IMR-90 (cell line): ENCODE data around the gene EML5. TPM values are rescaled to one million over a fixed set of nuclear protein-coding genes. Genes with fewer than 3 reads are reported as not detected.
A peak's percentile ranks its signal among the peaks of the same experiment; 100 is the strongest.

Experiments
- ATAC-seq: fragments of 200-7000 bp; cut with Tn5 transposase; 2 replicates; pipeline ENCODE4 v1.9.1; 2020; ENCODE audit warnings: low read depth, mild to moderate bottlenecking, moderate library complexity
- BruUV-seq: library from RNA; stranded (reverse); fragments of 400-500 nt; replicated peaks from 2 replicates; lab custom pipeline; 2021; lab: Mats Ljungman, UMichigan
- CTCF ChIA-PET: fragments of 300-600 bp; formaldehyde crosslinking; extraction: SDS; loops from one replicate; lab custom pipeline; 2021; ENCODE audit warnings: antibody characterized with exemption; lab: Yijun Ruan, JAX
- POLR2A ChIA-PET: fragments of 300-600 bp; sonication (Branson Sonifier 250); formaldehyde crosslinking; loops from one replicate; lab custom pipeline; 2022; ENCODE audit warnings: antibody characterized with exemption; ENCODE audit not compliant: unreplicated experiment; lab: Charles Lee
- DNase-seq: peaks from one replicate; pipeline ENCODE4 v3.0.0; 2013
- H2AFZ ChIP-seq: replicated peaks from 2 replicates; pipeline ENCODE3; 2013; ENCODE audit warnings: low read length, mild to moderate bottlenecking; ENCODE audit not compliant: poor library complexity
- H2AK5ac ChIP-seq: 2 replicates; pipeline ENCODE4 v1.6.1; 2013; ENCODE audit warnings: low read depth, low read length, inconsistent platforms
- H2AK9ac ChIP-seq: replicated peaks from 2 replicates; pipeline ENCODE3; 2013; ENCODE audit warnings: mild to moderate bottlenecking, low read depth, low read length, moderate library complexity; ENCODE audit not compliant: poor library complexity
- H2BK120ac ChIP-seq: 2 replicates; pipeline ENCODE4 v1.6.1; 2013; ENCODE audit warnings: low read depth, low read length, inconsistent platforms
- H2BK15ac ChIP-seq: 3 replicates; pipeline ENCODE4 v1.6.1; 2013; ENCODE audit warnings: low read depth, low read length, inconsistent platforms
- H2BK20ac ChIP-seq: 2 replicates; pipeline ENCODE4 v1.6.1; 2013; ENCODE audit warnings: low read depth, mild to moderate bottlenecking, inconsistent platforms, low read length, moderate library complexity
- H2BK5ac ChIP-seq: 2 replicates; pipeline ENCODE4 v1.6.1; 2013; ENCODE audit warnings: mild to moderate bottlenecking, low read depth, low read length, inconsistent platforms; ENCODE audit not compliant: poor library complexity, severe bottlenecking
- H3K14ac ChIP-seq: replicated peaks from 2 replicates; pipeline ENCODE4 v1.6.1; 2013; ENCODE audit warnings: low read depth, low read length, inconsistent platforms
- H3K18ac ChIP-seq: 2 replicates; pipeline ENCODE4 v1.6.1; 2013; ENCODE audit warnings: low read depth, low read length, control low read depth
- H3K23ac ChIP-seq: 2 replicates; pipeline ENCODE4 v1.6.1; 2013; ENCODE audit warnings: low read depth, low read length, inconsistent platforms
- H3K27ac ChIP-seq: 2 replicates; pipeline ENCODE4 v1.5.1; 2013; ENCODE audit warnings: mild to moderate bottlenecking, control low read depth, low read length; ENCODE audit not compliant: insufficient read depth
- H3K27me3 ChIP-seq: 2 replicates; pipeline ENCODE4 v1.6.1; 2013; ENCODE audit warnings: low read length; ENCODE audit not compliant: control insufficient read depth, insufficient read depth
- H3K36me3 ChIP-seq: 2 replicates; pipeline ENCODE4 v1.6.1; 2013; ENCODE audit warnings: low read length, mixed read lengths; ENCODE audit not compliant: control insufficient read depth, insufficient read depth
- H3K4ac ChIP-seq: 2 replicates; pipeline ENCODE4 v1.6.1; 2013; ENCODE audit warnings: low read depth, low read length, inconsistent platforms
- H3K4me1 ChIP-seq: 2 replicates; pipeline ENCODE4 v1.6.1; 2013; ENCODE audit warnings: low read length, mixed read lengths; ENCODE audit not compliant: control insufficient read depth, insufficient read depth
- H3K4me2 ChIP-seq: 2 replicates; pipeline ENCODE4 v1.6.1; 2013; ENCODE audit warnings: low read depth, mild to moderate bottlenecking, control low read depth, low read length, moderate library complexity
- H3K4me3 ChIP-seq: 2 replicates; pipeline ENCODE4 v1.5.1; 2013; ENCODE audit warnings: low read depth, mild to moderate bottlenecking, control low read depth, low read length, moderate library complexity; ENCODE audit not compliant: insufficient read depth
- H3K56ac ChIP-seq: 2 replicates; pipeline ENCODE4 v1.6.1; 2013; ENCODE audit warnings: low read length, inconsistent platforms; ENCODE audit not compliant: insufficient read depth; ENCODE audit errors: extremely low read depth
- H3K79me1 ChIP-seq, 2 experiments: 2 replicates each; pipeline ENCODE4 v1.6.1; 2013; ENCODE audit warnings: low read length in 2 of 2, inconsistent platforms in 1 of 2, low read depth in 1 of 2
- H3K9ac ChIP-seq: 2 replicates; pipeline ENCODE4 v1.6.1; 2013; ENCODE audit warnings: low read depth, low read length, control low read depth
- H3K9me1 ChIP-seq: 2 replicates; pipeline ENCODE4 v1.6.1; 2013; ENCODE audit warnings: low read length, inconsistent platforms; ENCODE audit not compliant: insufficient read depth
- H3K9me3 ChIP-seq: 2 replicates; pipeline ENCODE4 v1.6.1; 2013; ENCODE audit warnings: low read length; ENCODE audit not compliant: control insufficient read depth, insufficient read depth
- H4K20me1 ChIP-seq: 2 replicates; pipeline ENCODE4 v1.6.1; 2013; ENCODE audit warnings: low read length, inconsistent platforms; ENCODE audit not compliant: insufficient read depth
- H4K5ac ChIP-seq: 2 replicates; pipeline ENCODE4 v1.6.1; 2013; ENCODE audit warnings: mild to moderate bottlenecking, low read depth, low read length, control low read depth
- H4K8ac ChIP-seq, 2 experiments: 2 replicates each; pipeline ENCODE4 v1.6.1; 2013; ENCODE audit warnings: low read depth in 2 of 2, low read length in 2 of 2, control low read depth in 1 of 2, inconsistent platforms in 1 of 2
- H4K91ac ChIP-seq: 2 replicates; pipeline ENCODE4 v1.6.1; 2013; ENCODE audit warnings: low read depth, low read length, inconsistent platforms; ENCODE audit not compliant: insufficient read depth
- BHLHE40 ChIP-seq: fragments of 150-350 bp; IDR thresholded peaks from 2 replicates; pipeline ENCODE4 v1.6.1; 2016; ENCODE audit warnings: mild to moderate bottlenecking, low read depth, low read length
- CHD1 ChIP-seq: IDR thresholded peaks from 2 replicates; pipeline ENCODE4 v1.6.1; 2012; ENCODE audit warnings: low read depth, low read length, improper control_type of control experiment
- FOS ChIP-seq: fragments of 150-350 bp; IDR thresholded peaks from 2 replicates; pipeline ENCODE4 v1.6.1; 2016; ENCODE audit warnings: low read depth, low read length
- MAFK ChIP-seq: IDR thresholded peaks from 2 replicates; pipeline ENCODE4 v1.6.1; 2012; ENCODE audit warnings: low read depth, low read length, improper control_type of control experiment
- MAZ ChIP-seq: IDR thresholded peaks from 2 replicates; pipeline ENCODE4 v1.6.1; 2012; ENCODE audit warnings: low read depth, mild to moderate bottlenecking, low read length, improper control_type of control experiment, moderate library complexity, borderline replicate concordance
- NFE2L2 ChIP-seq: fragments of 150-350 bp; IDR thresholded peaks from 2 replicates; pipeline ENCODE4 v1.6.1; 2016; ENCODE audit warnings: low read depth, mild to moderate bottlenecking, low read length
- POLR2A ChIP-seq: IDR thresholded peaks from 2 replicates; pipeline ENCODE4 v1.6.1; 2012; ENCODE audit warnings: mild to moderate bottlenecking, low read depth, low read length
- RAD21 ChIP-seq: IDR thresholded peaks from 2 replicates; pipeline ENCODE4 v1.6.1; 2012; ENCODE audit warnings: low read length, improper control_type of control experiment
- RCOR1 ChIP-seq: IDR thresholded peaks from 2 replicates; pipeline ENCODE4 v1.6.1; 2012; ENCODE audit warnings: mild to moderate bottlenecking, low read length, improper control_type of control experiment; ENCODE audit not compliant: insufficient replicate concordance
- RFX5 ChIP-seq: IDR thresholded peaks from 2 replicates; pipeline ENCODE4 v1.8.0; 2012; ENCODE audit warnings: low read depth, mild to moderate bottlenecking, low read length, moderate library complexity
- SMC3 ChIP-seq: fragments of 150-350 bp; IDR thresholded peaks from 2 replicates; pipeline ENCODE4 v1.6.1; 2016; ENCODE audit warnings: low read depth, mild to moderate bottlenecking, antibody characterized with exemption, low read length, moderate library complexity
- WGBS, 2 experiments: methylation state at CpG; one replicate each; pipeline versions ENCODE4 v1.1.5 to v1.1.7; 2013; ENCODE audit warnings: missing lambda C conversion rate in 2 of 2; ENCODE audit not compliant: insufficient read length in 1 of 2; ENCODE audit errors: extremely low coverage in 2 of 2; 5-methylcytosine and 5-hydroxymethylcytosine counted together
- dilution Hi-C: fragments of 300-500 bp; cut with HindIII; formaldehyde crosslinking; loops from one replicate; pipeline ENCODE4 v1.14.3; 2018; ENCODE audit warnings: low sequenced_read_pairs; ENCODE audit not compliant: unreplicated experiment
- in situ Hi-C: fragments of 300-500 bp; cut with MboI; formaldehyde crosslinking; loops from 3 replicates; pipeline ENCODE4 v1.14.3; 2019; ENCODE audit warnings: low sequenced_read_pairs, inconsistent platforms, mixed read lengths
- intact Hi-C: fragments of 100-400 bp; cut with micrococcal nuclease; formaldehyde crosslinking; loops from 2 replicates; pipeline ENCODE4 v1.10.0; 2022
- polyA plus RNA-seq, 3 experiments: library from polyadenylated mRNA; depleted of rRNA; stranded (reverse); fragments of >200 nt; gene quantifications; 2 replicates each; pipeline ENCODE4 v1.2.3, GENCODE V29; 2012; ENCODE audit warnings: low replicate concordance in 1 of 3
- total RNA-seq: library from RNA; depleted of rRNA; stranded (reverse); fragments of >200 nt; gene quantifications from 2 replicates; pipeline ENCODE4 v1.2.3, GENCODE V29; 2012
- TF ChIP-seq, protein P1 (sequence below): fragments of 150-350 bp; IDR thresholded peaks from 2 replicates; pipeline ENCODE4 v1.6.1; 2016; ENCODE audit warnings: low read depth, mild to moderate bottlenecking, low read length, moderate library complexity, borderline replicate concordance
- TF ChIP-seq, protein P2 (sequence below): fragments of 150-350 bp; IDR thresholded peaks from 2 replicates; pipeline ENCODE4 v1.6.1; 2017; ENCODE audit warnings: mild to moderate bottlenecking, antibody characterized with exemption, low read length, low read depth
- TF ChIP-seq, protein P3 (sequence below): conservative IDR thresholded peaks from 2 replicates; pipeline ENCODE4 v1.5.1; 2012; ENCODE audit warnings: mild to moderate bottlenecking, low read depth, low read length, improper control_type of control experiment

Gene EML5
- total and polyA plus RNA-seq, 2 of the 4 experiments (the other 2 are of a cell fraction) = 8.1 to 22.2 TPM

DNA sequence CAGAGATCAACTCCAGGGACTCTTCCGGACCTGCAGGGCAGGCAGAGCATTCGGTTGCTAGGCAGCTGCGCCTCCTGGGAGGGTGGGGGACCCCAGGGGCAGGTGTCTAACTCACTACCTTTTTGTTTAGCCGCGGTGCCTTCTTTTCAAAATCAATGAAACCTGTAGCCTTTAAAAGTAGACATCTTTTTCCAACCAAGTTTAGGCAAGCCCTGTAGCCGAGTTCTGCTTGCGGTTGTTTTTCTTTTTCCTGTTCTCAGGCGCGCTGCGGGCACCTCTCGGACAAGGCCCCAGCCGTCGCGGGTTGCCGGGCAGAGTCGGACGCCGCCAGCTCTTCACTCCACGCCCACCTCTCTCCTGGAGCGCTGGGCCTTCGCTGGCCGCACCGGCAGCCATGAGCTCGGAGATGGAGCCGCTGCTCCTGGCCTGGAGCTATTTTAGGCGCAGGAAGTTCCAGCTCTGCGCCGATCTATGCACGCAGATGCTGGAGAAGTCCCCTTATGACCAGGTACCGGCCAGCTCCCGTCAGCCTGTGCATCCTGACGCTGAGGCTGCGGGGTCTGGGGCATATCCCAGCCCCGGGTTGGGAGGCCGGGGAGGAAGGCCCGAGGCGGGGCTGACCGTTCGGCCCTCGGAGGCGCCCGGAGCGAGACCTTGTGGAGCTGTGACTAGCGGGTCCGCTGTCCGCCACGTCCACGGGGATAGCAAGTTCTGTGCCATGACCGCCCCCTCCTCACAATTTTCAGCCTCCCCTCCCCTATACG is 31.7 kb upstream of the EML5 start, which contains the start of gene TTC8:
Gene TTC8 (plus strand): TSS at position 338 of the 764 bp plus-strand sequence. CDS start 57 bp downstream, at position 395.
- intact Hi-C loops = no loop called here
- Histone ChIP-seq H3K9me1 (no peaks in the 10 kb centered on the region), H2BK5ac (peak within 1 kb of the TSS; percentile 73), H3K4ac (peak within 1 kb of the TSS; percentile 91), H3K9me3 (no peaks in the 10 kb centered on the region), H3K4me2 (peak within 1 kb of the TSS; percentile 75), H3K9ac (peak within 1 kb of the TSS; percentile 78), H3K4me1 (peaks cover 5% of the 10 kb centered on the region; the same call in 1 of the 2 replicates), H3K27ac (peak within 1 kb of the TSS; percentile 78), H2AFZ (peak within 1 kb of the TSS; percentile 91), H2AK5ac (peak within 1 kb of the TSS; percentile 72), H3K4me3 (peak within 1 kb of the TSS; percentile 62), H4K5ac (peak within 1 kb of the TSS; percentile 58), H4K8ac (peak within 1 kb of the TSS; percentile 16 to 96), H2BK20ac (peak within 1 kb of the TSS; percentile 65), H2AK9ac (peak within 1 kb of the TSS; percentile 85), H4K20me1 (no peaks in the 10 kb centered on the region), H3K14ac (peak within 1 kb of the TSS; percentile 97), H3K18ac (peak within 1 kb of the TSS; percentile 78), H2BK15ac (peak within 1 kb of the TSS; percentile 82; the same call in 2 of the 3 replicates), H3K36me3 (no peaks in the 10 kb centered on the region), H3K79me1 (peaks cover 9 to 32% of the 10 kb centered on the region in 2 experiments), H4K91ac (peak within 1 kb of the TSS; percentile 94), H3K27me3 (no peaks in the 10 kb centered on the region), H3K56ac (peak within 1 kb of the TSS; percentile 96), H2BK120ac (peak within 1 kb of the TSS; percentile 86), H3K23ac (peak within 1 kb of the TSS; percentile 91)
- ChIA-PET CTCF (interaction anchor here (1.2 to 1.3 kb wide), 2 partner anchors 12 to 157 kb away, joined by 4 read pairs; no protein-coding TSS in a partner anchor), POLR2A (interaction anchor here (0.5 to 0.6 kb wide), 3 partner anchors 80 to 989 kb away, joined by 3 to 9 read pairs (median 3); no protein-coding TSS in a partner anchor)
- ATAC-seq = peak; percentile 99
- TSS peak; percentile 48 for BruUV-seq
- WGBS, 2 experiments = 3% methylated on average over 15 of the region's 50 CpGs; no CpG with 5 or more reads in 1 of the 2 experiments
- in situ Hi-C loops = no loop called here
- dilution Hi-C loops = no loop called here
- DNase-seq = peak; percentile 89
- TF ChIP-seq RCOR1 = no peak
- no peak for TF ChIP-seq RAD21
- TF ChIP-seq, protein P1, sequence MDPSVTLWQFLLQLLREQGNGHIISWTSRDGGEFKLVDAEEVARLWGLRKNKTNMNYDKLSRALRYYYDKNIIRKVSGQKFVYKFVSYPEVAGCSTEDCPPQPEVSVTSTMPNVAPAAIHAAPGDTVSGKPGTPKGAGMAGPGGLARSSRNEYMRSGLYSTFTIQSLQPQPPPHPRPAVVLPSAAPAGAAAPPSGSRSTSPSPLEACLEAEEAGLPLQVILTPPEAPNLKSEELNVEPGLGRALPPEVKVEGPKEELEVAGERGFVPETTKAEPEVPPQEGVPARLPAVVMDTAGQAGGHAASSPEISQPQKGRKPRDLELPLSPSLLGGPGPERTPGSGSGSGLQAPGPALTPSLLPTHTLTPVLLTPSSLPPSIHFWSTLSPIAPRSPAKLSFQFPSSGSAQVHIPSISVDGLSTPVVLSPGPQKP = no peak
- peak; percentile 81 for TF ChIP-seq POLR2A
- TF ChIP-seq NFE2L2 = no peak
- no peak for TF ChIP-seq FOS
- no peak for TF ChIP-seq SMC3
- TF ChIP-seq, protein P2, sequence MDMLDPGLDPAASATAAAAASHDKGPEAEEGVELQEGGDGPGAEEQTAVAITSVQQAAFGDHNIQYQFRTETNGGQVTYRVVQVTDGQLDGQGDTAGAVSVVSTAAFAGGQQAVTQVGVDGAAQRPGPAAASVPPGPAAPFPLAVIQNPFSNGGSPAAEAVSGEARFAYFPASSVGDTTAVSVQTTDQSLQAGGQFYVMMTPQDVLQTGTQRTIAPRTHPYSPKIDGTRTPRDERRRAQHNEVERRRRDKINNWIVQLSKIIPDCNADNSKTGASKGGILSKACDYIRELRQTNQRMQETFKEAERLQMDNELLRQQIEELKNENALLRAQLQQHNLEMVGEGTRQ = no peak
- TF ChIP-seq BHLHE40 = no peak
- TF ChIP-seq, protein P3, sequence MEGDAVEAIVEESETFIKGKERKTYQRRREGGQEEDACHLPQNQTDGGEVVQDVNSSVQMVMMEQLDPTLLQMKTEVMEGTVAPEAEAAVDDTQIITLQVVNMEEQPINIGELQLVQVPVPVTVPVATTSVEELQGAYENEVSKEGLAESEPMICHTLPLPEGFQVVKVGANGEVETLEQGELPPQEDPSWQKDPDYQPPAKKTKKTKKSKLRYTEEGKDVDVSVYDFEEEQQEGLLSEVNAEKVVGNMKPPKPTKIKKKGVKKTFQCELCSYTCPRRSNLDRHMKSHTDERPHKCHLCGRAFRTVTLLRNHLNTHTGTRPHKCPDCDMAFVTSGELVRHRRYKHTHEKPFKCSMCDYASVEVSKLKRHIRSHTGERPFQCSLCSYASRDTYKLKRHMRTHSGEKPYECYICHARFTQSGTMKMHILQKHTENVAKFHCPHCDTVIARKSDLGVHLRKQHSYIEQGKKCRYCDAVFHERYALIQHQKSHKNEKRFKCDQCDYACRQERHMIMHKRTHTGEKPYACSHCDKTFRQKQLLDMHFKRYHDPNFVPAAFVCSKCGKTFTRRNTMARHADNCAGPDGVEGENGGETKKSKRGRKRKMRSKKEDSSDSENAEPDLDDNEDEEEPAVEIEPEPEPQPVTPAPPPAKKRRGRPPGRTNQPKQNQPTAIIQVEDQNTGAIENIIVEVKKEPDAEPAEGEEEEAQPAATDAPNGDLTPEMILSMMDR = no peak
- peak; percentile 96 for TF ChIP-seq RFX5
- peak; percentile 76; the same call in 1 of the 2 replicates for TF ChIP-seq MAZ
- no peak for TF ChIP-seq CHD1
- TF ChIP-seq MAFK = no peak
